GM12878 (cell line): ENCODE data around the gene SNRNP35.
"Not testable (repeated sequence)": the region's sequence is repeated elsewhere in the genome, so short reads cannot be mapped to it uniquely, and the experiment has no call there.

Experiments used
- BCLAF1 ChIP-seq: fragments of 450-650 bp; IDR thresholded peaks from 2 replicates; pipeline ENCODE4 v1.6.1; 2017; ENCODE audit warnings: antibody characterized with exemption, mild to moderate bottlenecking, moderate library complexity
- CHD4 ChIP-seq: fragments of 200-600 bp; sonication (generic); IDR thresholded peaks from 2 replicates; pipeline ENCODE4 v1.6.1; 2016; ENCODE audit warnings: mild to moderate bottlenecking
- CREM ChIP-seq: IDR thresholded peaks from 2 replicates; pipeline ENCODE4 v1.6.1; 2014; ENCODE audit warnings: antibody characterized with exemption, low read depth
- CTCF ChIP-seq, 3 experiments: IDR thresholded peaks in 2 of 3; conservative IDR thresholded peaks in 1 of 3; 2 replicates each; pipeline ENCODE4 v1.5.1; 2011; ENCODE audit warnings: low read depth in 3 of 3, low read length in 3 of 3, mild to moderate bottlenecking in 3 of 3, control low read depth in 2 of 3, moderate library complexity in 2 of 3, inconsistent platforms in 1 of 3, mixed read lengths in 1 of 3; ENCODE audit not compliant: control insufficient read depth in 2 of 3, insufficient read depth in 1 of 3; ENCODE audit errors: extremely low read depth in 1 of 3
- EP300 ChIP-seq, 2 experiments: fragments of 150-350 bp in 1 of 2; IDR thresholded peaks; 2 replicates each; pipeline ENCODE4 v1.6.1; 2011 to 2012; ENCODE audit warnings: low read depth in 2 of 2, low read length in 2 of 2, borderline replicate concordance in 1 of 2, improper control_type of control experiment in 1 of 2, inconsistent platforms in 1 of 2; ENCODE audit not compliant: control insufficient read depth in 1 of 2
- GABPA ChIP-seq: IDR thresholded peaks from 2 replicates; pipeline ENCODE4 v1.6.1; 2014; ENCODE audit warnings: antibody characterized with exemption, low read depth, mild to moderate bottlenecking, inconsistent platforms
- POLR2A ChIP-seq: IDR thresholded peaks from 2 replicates; pipeline ENCODE4 v1.6.1; 2011; ENCODE audit warnings: low read depth, mild to moderate bottlenecking, low read length
- POLR2AphosphoS5 ChIP-seq: IDR thresholded peaks from 2 replicates; pipeline ENCODE4 v1.6.1; 2011; ENCODE audit warnings: mild to moderate bottlenecking, low read length, inconsistent platforms
- RFX5 ChIP-seq: IDR thresholded peaks from 2 replicates; pipeline ENCODE4 v1.6.1; 2011; ENCODE audit warnings: low read depth, low read length, improper control_type of control experiment
- ZBTB33 ChIP-seq: fragments of 450-650 bp; IDR thresholded peaks from 2 replicates; pipeline ENCODE4 v1.6.1; 2017; ENCODE audit warnings: mild to moderate bottlenecking

GRCh38 chr12:123409284-123410040, 48.5 kb upstream of the SNRNP35 start:
- TF ChIP-seq EP300 (IDR thresholded peaks at IDR 0.05; ENCODE audit: borderline replicate concordance in 1 of 2, control insufficient read depth in 1 of 2, low read depth in 2 of 2, low read length in 2 of 2); CTCF (IDR thresholded peaks at IDR 0.05 in 2 of 3, conservative IDR thresholded peaks at IDR 0.05 in 1 of 3; ENCODE audit: control insufficient read depth in 2 of 3, extremely low read depth in 1 of 3, insufficient read depth in 1 of 3, low read depth in 3 of 3, low read length in 3 of 3); POLR2A; CREM; ZBTB33; GABPA; POLR2AphosphoS5; BCLAF1; CHD4; RFX5: not testable (repeated sequence)
